ENCODE data around the gene NRL.

DNA sequence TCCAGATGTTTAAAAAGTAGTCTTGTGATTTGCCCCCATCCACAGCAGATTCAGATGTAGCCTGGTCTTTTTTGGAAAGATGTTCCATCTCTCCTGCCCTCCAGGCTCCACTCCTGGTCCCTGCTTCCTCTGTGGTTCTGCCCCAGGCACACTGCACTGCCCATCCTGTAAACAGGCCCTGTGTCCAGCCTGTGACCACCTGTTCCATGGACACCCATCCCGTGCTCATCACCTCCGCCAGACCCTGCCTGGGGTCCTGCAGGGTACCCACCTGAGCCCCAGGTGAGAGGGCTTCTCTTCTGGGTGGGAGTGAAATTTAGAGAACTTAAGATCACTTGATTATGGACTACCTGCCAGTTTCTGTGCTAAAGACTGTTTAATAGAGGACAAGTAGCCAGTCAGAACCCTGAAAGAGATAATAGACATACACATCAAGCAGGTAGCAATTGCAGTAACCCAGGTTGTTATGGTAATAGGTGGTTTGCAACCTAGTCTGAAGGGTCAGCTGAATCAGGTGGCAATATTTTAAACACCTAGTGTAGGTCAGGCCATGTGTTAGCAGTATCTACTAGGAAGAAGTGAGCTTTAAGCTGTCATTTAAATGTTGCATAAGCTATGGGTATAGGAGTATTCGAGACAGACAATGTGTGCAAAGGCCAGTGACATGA lies 34.7 kb upstream of the NRL start:
- TF ChIP-seq ZNF282 (CRISPR knock-in tag; IDR thresholded peaks at IDR 0.05) (no peak), ARNT (IDR thresholded peaks at IDR 0.05) (no peak), HDAC1 (IDR thresholded peaks at IDR 0.05) (no peak)
- TF ChIP-seq, protein P1, sequence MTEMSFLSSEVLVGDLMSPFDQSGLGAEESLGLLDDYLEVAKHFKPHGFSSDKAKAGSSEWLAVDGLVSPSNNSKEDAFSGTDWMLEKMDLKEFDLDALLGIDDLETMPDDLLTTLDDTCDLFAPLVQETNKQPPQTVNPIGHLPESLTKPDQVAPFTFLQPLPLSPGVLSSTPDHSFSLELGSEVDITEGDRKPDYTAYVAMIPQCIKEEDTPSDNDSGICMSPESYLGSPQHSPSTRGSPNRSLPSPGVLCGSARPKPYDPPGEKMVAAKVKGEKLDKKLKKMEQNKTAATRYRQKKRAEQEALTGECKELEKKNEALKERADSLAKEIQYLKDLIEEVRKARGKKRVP (CRISPR knock-in tag; IDR thresholded peaks at IDR 0.05): no peak
- TF ChIP-seq, protein P2, sequence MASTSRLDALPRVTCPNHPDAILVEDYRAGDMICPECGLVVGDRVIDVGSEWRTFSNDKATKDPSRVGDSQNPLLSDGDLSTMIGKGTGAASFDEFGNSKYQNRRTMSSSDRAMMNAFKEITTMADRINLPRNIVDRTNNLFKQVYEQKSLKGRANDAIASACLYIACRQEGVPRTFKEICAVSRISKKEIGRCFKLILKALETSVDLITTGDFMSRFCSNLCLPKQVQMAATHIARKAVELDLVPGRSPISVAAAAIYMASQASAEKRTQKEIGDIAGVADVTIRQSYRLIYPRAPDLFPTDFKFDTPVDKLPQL (IDR thresholded peaks at IDR 0.05; ENCODE audit: extremely low read depth, insufficient read length): no peak
